ENCODE data around the gene CDHR3. TPM values are rescaled to one million over a fixed set of nuclear protein-coding genes. Genes with fewer than 3 reads are reported as not detected.
"Not testable (repeated sequence)": the region's sequence is repeated elsewhere in the genome, so short reads cannot be mapped to it uniquely, and the experiment has no call there.

The CDHR3 gene
- polyA plus RNA-seq, 4 donors, result 4.3 to 17.1 (median 7.1) TPM

GRCh38 chr7:105990727-105991453, 27.8 kb downstream of the CDHR3 start:
- DNase-seq (ENCODE audit: low read depth in 4 of 4, low spot score in 2 of 4), result no peak

GRCh38 chr7:105992905-105993304, 29.8 kb downstream of the CDHR3 start:
- DNase-seq (ENCODE audit: low read depth in 4 of 4, low spot score in 2 of 4), result no peak

GRCh38 chr7:105996860-105997737, 34.0 kb downstream of the CDHR3 start:
- no peak for DNase-seq (ENCODE audit: low read depth in 4 of 4, low spot score in 2 of 4)

- DNase-seq (ENCODE audit: low read depth in 4 of 4, low spot score in 2 of 4), result no peak
These were observed 36.2 kb downstream of the CDHR3 start for GRCh38 chr7:105999256-105999655.

- DNase-seq (ENCODE audit: low read depth in 4 of 4, low spot score in 2 of 4), result no peak
These were observed 38.1 kb downstream of the CDHR3 start for GRCh38 chr7:106001196-106001595.

GRCh38 chr7:106001886-106002285, 38.8 kb downstream of the CDHR3 start:
- DNase-seq (ENCODE audit: low read depth in 4 of 4, low spot score in 2 of 4), result no peak

GRCh38 chr7:106003525-106004064, 40.5 kb downstream of the CDHR3 start:
- DNase-seq (ENCODE audit: low read depth in 4 of 4, low spot score in 2 of 4), result no peak

- no peak for DNase-seq (ENCODE audit: low read depth in 4 of 4, low spot score in 2 of 4)
These were observed 43.8 kb downstream of the CDHR3 start for GRCh38 chr7:106006906-106007305.

- not testable (repeated sequence) for DNase-seq (ENCODE audit: low read depth in 4 of 4, low spot score in 2 of 4)
These were observed 44.7 kb downstream of the CDHR3 start for GRCh38 chr7:106007796-106008195.

- peak; percentile 63 to 88 (median 78) for DNase-seq (ENCODE audit: low read depth in 4 of 4, low spot score in 2 of 4)
These were observed 46.6 kb downstream of the CDHR3 start for GRCh38 chr7:106009503-106010226.

GRCh38 chr7:106010331-106010730, 47.3 kb downstream of the CDHR3 start:
- peak in 2 of 4 donors; percentile 23 to 50 for DNase-seq (ENCODE audit: low read depth in 4 of 4, low spot score in 2 of 4)

GRCh38 chr7:106010866-106011265, 47.8 kb downstream of the CDHR3 start:
- no peak for DNase-seq (ENCODE audit: low read depth in 4 of 4, low spot score in 2 of 4)

- DNase-seq (ENCODE audit: low read depth in 4 of 4, low spot score in 2 of 4), result no peak
These were observed 49.1 kb downstream of the CDHR3 start for GRCh38 chr7:106012184-106012583.

GRCh38 chr7:106012935-106013439, 49.9 kb downstream of the CDHR3 start:
- DNase-seq (ENCODE audit: low read depth in 4 of 4, low spot score in 2 of 4), result no peak

- DNase-seq (ENCODE audit: low read depth in 4 of 4, low spot score in 2 of 4), result no peak
These were observed 52.5 kb downstream of the CDHR3 start for GRCh38 chr7:106015381-106016218.

- no peak for DNase-seq (ENCODE audit: low read depth in 4 of 4, low spot score in 2 of 4)
These were observed 53.3 kb downstream of the CDHR3 start for GRCh38 chr7:106016331-106016730.

GRCh38 chr7:106017657-106018056, 54.6 kb downstream of the CDHR3 start:
- DNase-seq (ENCODE audit: low read depth in 4 of 4, low spot score in 2 of 4), result no peak

- no peak for DNase-seq (ENCODE audit: low read depth in 4 of 4, low spot score in 2 of 4)
These were observed 55.8 kb downstream of the CDHR3 start for GRCh38 chr7:106018566-106019469.

GRCh38 chr7:106019470-106019820, 56.4 kb downstream of the CDHR3 start:
- DNase-seq (ENCODE audit: low read depth in 4 of 4, low spot score in 2 of 4), result no peak
